IMR-90 (cell line): ENCODE results near the gene EMX1. TPM values are rescaled to one million over a fixed set of nuclear protein-coding genes. Genes with fewer than 3 reads are reported as not detected.

Experiments
- ATAC-seq: fragments of 200-7000 bp; cut with Tn5 transposase; 2 replicates; pipeline ENCODE4 v1.9.1; 2020; ENCODE audit warnings: low read depth, mild to moderate bottlenecking, moderate library complexity
- BruUV-seq: library from RNA; stranded (reverse); fragments of 400-500 nt; replicated peaks from 2 replicates; lab custom pipeline; 2021; lab: Mats Ljungman, UMichigan
- CTCF ChIA-PET: fragments of 300-600 bp; formaldehyde crosslinking; extraction: SDS; loops from one replicate; lab custom pipeline; 2021; ENCODE audit warnings: antibody characterized with exemption; lab: Yijun Ruan, JAX
- POLR2A ChIA-PET: fragments of 300-600 bp; sonication (Branson Sonifier 250); formaldehyde crosslinking; loops from one replicate; lab custom pipeline; 2022; ENCODE audit warnings: antibody characterized with exemption; ENCODE audit not compliant: unreplicated experiment; lab: Charles Lee
- DNase-seq: peaks from one replicate; pipeline ENCODE4 v3.0.0; 2013
- H2AFZ ChIP-seq: replicated peaks from 2 replicates; pipeline ENCODE3; 2013; ENCODE audit warnings: low read length, mild to moderate bottlenecking; ENCODE audit not compliant: poor library complexity
- H2AK5ac ChIP-seq: 2 replicates; pipeline ENCODE4 v1.6.1; 2013; ENCODE audit warnings: low read depth, low read length, inconsistent platforms
- H2AK9ac ChIP-seq: replicated peaks from 2 replicates; pipeline ENCODE3; 2013; ENCODE audit warnings: mild to moderate bottlenecking, low read depth, low read length, moderate library complexity; ENCODE audit not compliant: poor library complexity
- H2BK120ac ChIP-seq: 2 replicates; pipeline ENCODE4 v1.6.1; 2013; ENCODE audit warnings: low read depth, low read length, inconsistent platforms
- H2BK15ac ChIP-seq: 3 replicates; pipeline ENCODE4 v1.6.1; 2013; ENCODE audit warnings: low read depth, low read length, inconsistent platforms
- H2BK20ac ChIP-seq: 2 replicates; pipeline ENCODE4 v1.6.1; 2013; ENCODE audit warnings: low read depth, mild to moderate bottlenecking, inconsistent platforms, low read length, moderate library complexity
- H2BK5ac ChIP-seq: 2 replicates; pipeline ENCODE4 v1.6.1; 2013; ENCODE audit warnings: mild to moderate bottlenecking, low read depth, low read length, inconsistent platforms; ENCODE audit not compliant: poor library complexity, severe bottlenecking
- H3K14ac ChIP-seq: replicated peaks from 2 replicates; pipeline ENCODE4 v1.6.1; 2013; ENCODE audit warnings: low read depth, low read length, inconsistent platforms
- H3K18ac ChIP-seq: 2 replicates; pipeline ENCODE4 v1.6.1; 2013; ENCODE audit warnings: low read depth, low read length, control low read depth
- H3K23ac ChIP-seq: 2 replicates; pipeline ENCODE4 v1.6.1; 2013; ENCODE audit warnings: low read depth, low read length, inconsistent platforms
- H3K27ac ChIP-seq: 2 replicates; pipeline ENCODE4 v1.5.1; 2013; ENCODE audit warnings: mild to moderate bottlenecking, control low read depth, low read length; ENCODE audit not compliant: insufficient read depth
- H3K27me3 ChIP-seq: 2 replicates; pipeline ENCODE4 v1.6.1; 2013; ENCODE audit warnings: low read length; ENCODE audit not compliant: control insufficient read depth, insufficient read depth
- H3K36me3 ChIP-seq: 2 replicates; pipeline ENCODE4 v1.6.1; 2013; ENCODE audit warnings: low read length, mixed read lengths; ENCODE audit not compliant: control insufficient read depth, insufficient read depth
- H3K4ac ChIP-seq: 2 replicates; pipeline ENCODE4 v1.6.1; 2013; ENCODE audit warnings: low read depth, low read length, inconsistent platforms
- H3K4me1 ChIP-seq: 2 replicates; pipeline ENCODE4 v1.6.1; 2013; ENCODE audit warnings: low read length, mixed read lengths; ENCODE audit not compliant: control insufficient read depth, insufficient read depth
- H3K4me2 ChIP-seq: 2 replicates; pipeline ENCODE4 v1.6.1; 2013; ENCODE audit warnings: low read depth, mild to moderate bottlenecking, control low read depth, low read length, moderate library complexity
- H3K4me3 ChIP-seq: 2 replicates; pipeline ENCODE4 v1.5.1; 2013; ENCODE audit warnings: low read depth, mild to moderate bottlenecking, control low read depth, low read length, moderate library complexity; ENCODE audit not compliant: insufficient read depth
- H3K56ac ChIP-seq: 2 replicates; pipeline ENCODE4 v1.6.1; 2013; ENCODE audit warnings: low read length, inconsistent platforms; ENCODE audit not compliant: insufficient read depth; ENCODE audit errors: extremely low read depth
- H3K79me1 ChIP-seq, 2 experiments: 2 replicates each; pipeline ENCODE4 v1.6.1; 2013; ENCODE audit warnings: low read length in 2 of 2, inconsistent platforms in 1 of 2, low read depth in 1 of 2
- H3K9ac ChIP-seq: 2 replicates; pipeline ENCODE4 v1.6.1; 2013; ENCODE audit warnings: low read depth, low read length, control low read depth
- H3K9me1 ChIP-seq: 2 replicates; pipeline ENCODE4 v1.6.1; 2013; ENCODE audit warnings: low read length, inconsistent platforms; ENCODE audit not compliant: insufficient read depth
- H3K9me3 ChIP-seq: 2 replicates; pipeline ENCODE4 v1.6.1; 2013; ENCODE audit warnings: low read length; ENCODE audit not compliant: control insufficient read depth, insufficient read depth
- H4K20me1 ChIP-seq: 2 replicates; pipeline ENCODE4 v1.6.1; 2013; ENCODE audit warnings: low read length, inconsistent platforms; ENCODE audit not compliant: insufficient read depth
- H4K5ac ChIP-seq: 2 replicates; pipeline ENCODE4 v1.6.1; 2013; ENCODE audit warnings: mild to moderate bottlenecking, low read depth, low read length, control low read depth
- H4K8ac ChIP-seq, 2 experiments: 2 replicates each; pipeline ENCODE4 v1.6.1; 2013; ENCODE audit warnings: low read depth in 2 of 2, low read length in 2 of 2, control low read depth in 1 of 2, inconsistent platforms in 1 of 2
- H4K91ac ChIP-seq: 2 replicates; pipeline ENCODE4 v1.6.1; 2013; ENCODE audit warnings: low read depth, low read length, inconsistent platforms; ENCODE audit not compliant: insufficient read depth
- BHLHE40 ChIP-seq: fragments of 150-350 bp; IDR thresholded peaks from 2 replicates; pipeline ENCODE4 v1.6.1; 2016; ENCODE audit warnings: mild to moderate bottlenecking, low read depth, low read length
- CEBPB ChIP-seq: IDR thresholded peaks from 2 replicates; pipeline ENCODE4 v1.6.1; 2012; ENCODE audit warnings: low read depth, low read length, improper control_type of control experiment
- CHD1 ChIP-seq: IDR thresholded peaks from 2 replicates; pipeline ENCODE4 v1.6.1; 2012; ENCODE audit warnings: low read depth, low read length, improper control_type of control experiment
- CTCF ChIP-seq: conservative IDR thresholded peaks from 2 replicates; pipeline ENCODE4 v1.5.1; 2012; ENCODE audit warnings: mild to moderate bottlenecking, low read depth, low read length, improper control_type of control experiment
- ELK1 ChIP-seq: fragments of 150-350 bp; IDR thresholded peaks from 2 replicates; pipeline ENCODE4 v1.6.1; 2016; ENCODE audit warnings: low read depth, mild to moderate bottlenecking, low read length, moderate library complexity, borderline replicate concordance
- FOS ChIP-seq: fragments of 150-350 bp; IDR thresholded peaks from 2 replicates; pipeline ENCODE4 v1.6.1; 2016; ENCODE audit warnings: low read depth, low read length
- MAFK ChIP-seq: IDR thresholded peaks from 2 replicates; pipeline ENCODE4 v1.6.1; 2012; ENCODE audit warnings: low read depth, low read length, improper control_type of control experiment
- MAZ ChIP-seq: IDR thresholded peaks from 2 replicates; pipeline ENCODE4 v1.6.1; 2012; ENCODE audit warnings: low read depth, mild to moderate bottlenecking, low read length, improper control_type of control experiment, moderate library complexity, borderline replicate concordance
- MXI1 ChIP-seq: IDR thresholded peaks from 2 replicates; pipeline ENCODE4 v1.6.1; 2012; ENCODE audit warnings: low read depth, mild to moderate bottlenecking, low read length, moderate library complexity, borderline replicate concordance
- NFE2L2 ChIP-seq: fragments of 150-350 bp; IDR thresholded peaks from 2 replicates; pipeline ENCODE4 v1.6.1; 2016; ENCODE audit warnings: low read depth, mild to moderate bottlenecking, low read length
- POLR2A ChIP-seq: IDR thresholded peaks from 2 replicates; pipeline ENCODE4 v1.6.1; 2012; ENCODE audit warnings: mild to moderate bottlenecking, low read depth, low read length
- RAD21 ChIP-seq: IDR thresholded peaks from 2 replicates; pipeline ENCODE4 v1.6.1; 2012; ENCODE audit warnings: low read length, improper control_type of control experiment
- RCOR1 ChIP-seq: IDR thresholded peaks from 2 replicates; pipeline ENCODE4 v1.6.1; 2012; ENCODE audit warnings: mild to moderate bottlenecking, low read length, improper control_type of control experiment; ENCODE audit not compliant: insufficient replicate concordance
- RFX5 ChIP-seq: IDR thresholded peaks from 2 replicates; pipeline ENCODE4 v1.8.0; 2012; ENCODE audit warnings: low read depth, mild to moderate bottlenecking, low read length, moderate library complexity
- SMC3 ChIP-seq: fragments of 150-350 bp; IDR thresholded peaks from 2 replicates; pipeline ENCODE4 v1.6.1; 2016; ENCODE audit warnings: low read depth, mild to moderate bottlenecking, antibody characterized with exemption, low read length, moderate library complexity
- USF2 ChIP-seq: fragments of 150-350 bp; IDR thresholded peaks from 2 replicates; pipeline ENCODE4 v1.6.1; 2017; ENCODE audit warnings: mild to moderate bottlenecking, antibody characterized with exemption, low read length, low read depth
- WGBS, 2 experiments: methylation state at CpG; one replicate each; pipeline versions ENCODE4 v1.1.5 to v1.1.7; 2013; ENCODE audit warnings: missing lambda C conversion rate in 2 of 2; ENCODE audit not compliant: insufficient read length in 1 of 2; ENCODE audit errors: extremely low coverage in 2 of 2; 5-methylcytosine and 5-hydroxymethylcytosine counted together
- dilution Hi-C: fragments of 300-500 bp; cut with HindIII; formaldehyde crosslinking; loops from one replicate; pipeline ENCODE4 v1.14.3; 2018; ENCODE audit warnings: low sequenced_read_pairs; ENCODE audit not compliant: unreplicated experiment
- in situ Hi-C: fragments of 300-500 bp; cut with MboI; formaldehyde crosslinking; loops from 3 replicates; pipeline ENCODE4 v1.14.3; 2019; ENCODE audit warnings: low sequenced_read_pairs, inconsistent platforms, mixed read lengths
- intact Hi-C: fragments of 100-400 bp; cut with micrococcal nuclease; formaldehyde crosslinking; loops from 2 replicates; pipeline ENCODE4 v1.10.0; 2022
- polyA plus RNA-seq, 3 experiments: library from polyadenylated mRNA; depleted of rRNA; stranded (reverse); fragments of >200 nt; gene quantifications; 2 replicates each; pipeline ENCODE4 v1.2.3, GENCODE V29; 2012; ENCODE audit warnings: low replicate concordance in 1 of 3
- total RNA-seq: library from RNA; depleted of rRNA; stranded (reverse); fragments of >200 nt; gene quantifications from 2 replicates; pipeline ENCODE4 v1.2.3, GENCODE V29; 2012

The EMX1 gene
- total and polyA plus RNA-seq, 2 of the 4 experiments (the other 2 are of a cell fraction) = not detected

- ChIA-PET POLR2A (no interaction called here), CTCF (interaction anchor here (0.7 kb wide), 1 partner anchor 265 kb away, joined by 5 read pairs; no protein-coding TSS in a partner anchor)
- Histone ChIP-seq H2BK15ac (no peak overlapping the region), H3K18ac (no peak overlapping the region), H4K5ac (no peak overlapping the region), H3K4me1 (no peaks in the 10 kb centered on the region), H2BK5ac (no peak overlapping the region), H3K36me3 (no peaks in the 10 kb centered on the region), H3K27ac (no peak overlapping the region), H2AFZ (no peak overlapping the region), H2AK9ac (no peak overlapping the region), H2BK120ac (no peak overlapping the region), H3K9me3 (0 out of 2 replicates have a peak, but pooled peaks cover 2% of the 10 kb centered on the region), H3K14ac (no peak overlapping the region), H3K79me1 (no peaks in the 10 kb centered on the region), H3K4ac (no peak overlapping the region), H2AK5ac (no peak overlapping the region), H3K9me1 (no peaks in the 10 kb centered on the region), H4K8ac (no peak overlapping the region), H3K4me3 (no peak overlapping the region), H3K27me3 (peaks cover 14% of the 10 kb centered on the region), H3K56ac (no peak overlapping the region), H3K23ac (no peak overlapping the region), H3K4me2 (no peak overlapping the region), H2BK20ac (no peak overlapping the region), H4K20me1 (no peaks in the 10 kb centered on the region), H3K9ac (no peak overlapping the region), H4K91ac (no peak overlapping the region)
- no peak for TF ChIP-seq MXI1
- no peak for TF ChIP-seq CHD1
- no peak for TF ChIP-seq POLR2A
- TF ChIP-seq CEBPB = no peak
- no peak for TF ChIP-seq RAD21
- no peak for TF ChIP-seq MAFK
- no peak for TF ChIP-seq BHLHE40
- no peak for TF ChIP-seq RCOR1
- TF ChIP-seq USF2 = no peak
- TF ChIP-seq MAZ = no peak
- no peak for TF ChIP-seq RFX5
- TF ChIP-seq FOS = no peak
- no peak for TF ChIP-seq SMC3
- TF ChIP-seq NFE2L2 = no peak
- no peak for TF ChIP-seq CTCF
- no peak for TF ChIP-seq ELK1
- no CpG with 5 or more reads among the region's 1 CpG for WGBS, 2 experiments
- DNase-seq = no peak
- dilution Hi-C loops = no loop called here
- no peak for ATAC-seq
- in situ Hi-C loops = no loop called here
- intact Hi-C loops = no loop called here
- no TSS peak for BruUV-seq
These were observed 46.3 kb upstream of the EMX1 start for GRCh38 chr2:72871060-72871459.
